Neural progenitor cell (in vitro differentiated cells): ENCODE results near the gene ABCC8.

ENCODE experiments used
- EZH2 ChIP-seq: fragments of 200-600 bp; sonication (generic); IDR thresholded peaks from 2 replicates; pipeline ENCODE4 v1.6.1; 2017; ENCODE audit warnings: antibody characterized with exemption, mild to moderate bottlenecking, moderate library complexity
- EZH2phosphoT487 ChIP-seq: fragments of 200-600 bp; sonication (generic); IDR thresholded peaks from 2 replicates; pipeline ENCODE4 v1.6.1; 2017; ENCODE audit warnings: antibody characterized with exemption
- TF ChIP-seq, protein P1 (sequence below): fragments of 200-600 bp; sonication (generic); IDR thresholded peaks from 2 replicates; pipeline ENCODE4 v1.5.1; 2017; ENCODE audit warnings: antibody characterized with exemption, mild to moderate bottlenecking

DNA sequence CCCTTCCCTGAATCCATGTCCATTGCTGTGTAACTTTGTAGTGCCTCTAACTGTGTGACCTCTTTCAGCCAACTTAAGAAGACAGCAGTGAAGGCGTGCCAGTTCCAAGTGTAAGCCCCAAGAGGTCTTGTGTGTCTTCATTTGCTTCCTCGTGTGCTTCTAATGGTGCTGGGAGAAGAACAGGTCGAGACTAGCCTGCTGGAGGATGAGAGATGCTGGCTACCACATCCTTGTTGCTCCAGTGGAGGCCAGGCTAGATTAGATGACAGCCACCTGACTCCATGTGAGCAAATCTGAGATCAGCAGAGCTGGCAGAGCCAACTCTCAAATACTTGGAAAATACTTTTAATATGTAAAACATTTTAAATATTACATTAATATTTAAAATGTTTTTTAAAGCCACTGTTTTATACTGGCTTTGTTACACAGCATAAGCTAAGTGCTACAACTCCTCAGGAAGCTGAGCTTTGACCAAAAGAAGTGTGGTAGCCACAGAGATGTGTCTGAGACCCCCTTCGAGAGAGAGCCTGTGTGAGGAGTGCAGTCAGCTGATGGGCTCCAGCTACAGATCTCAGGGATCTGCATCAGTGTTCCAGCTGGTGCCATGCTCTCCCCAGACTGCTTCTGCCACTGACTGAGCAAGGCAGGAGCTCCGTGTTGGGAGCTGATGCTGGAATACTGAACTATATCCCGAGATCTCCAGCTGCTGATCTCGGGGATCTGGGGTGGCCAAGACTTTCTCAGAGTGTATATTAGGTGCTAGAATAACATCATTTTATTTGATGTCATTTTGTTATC lies 97.1 kb downstream of the ABCC8 start:
- TF ChIP-seq, protein P1, sequence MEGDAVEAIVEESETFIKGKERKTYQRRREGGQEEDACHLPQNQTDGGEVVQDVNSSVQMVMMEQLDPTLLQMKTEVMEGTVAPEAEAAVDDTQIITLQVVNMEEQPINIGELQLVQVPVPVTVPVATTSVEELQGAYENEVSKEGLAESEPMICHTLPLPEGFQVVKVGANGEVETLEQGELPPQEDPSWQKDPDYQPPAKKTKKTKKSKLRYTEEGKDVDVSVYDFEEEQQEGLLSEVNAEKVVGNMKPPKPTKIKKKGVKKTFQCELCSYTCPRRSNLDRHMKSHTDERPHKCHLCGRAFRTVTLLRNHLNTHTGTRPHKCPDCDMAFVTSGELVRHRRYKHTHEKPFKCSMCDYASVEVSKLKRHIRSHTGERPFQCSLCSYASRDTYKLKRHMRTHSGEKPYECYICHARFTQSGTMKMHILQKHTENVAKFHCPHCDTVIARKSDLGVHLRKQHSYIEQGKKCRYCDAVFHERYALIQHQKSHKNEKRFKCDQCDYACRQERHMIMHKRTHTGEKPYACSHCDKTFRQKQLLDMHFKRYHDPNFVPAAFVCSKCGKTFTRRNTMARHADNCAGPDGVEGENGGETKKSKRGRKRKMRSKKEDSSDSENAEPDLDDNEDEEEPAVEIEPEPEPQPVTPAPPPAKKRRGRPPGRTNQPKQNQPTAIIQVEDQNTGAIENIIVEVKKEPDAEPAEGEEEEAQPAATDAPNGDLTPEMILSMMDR: no peak
- TF ChIP-seq EZH2: no peak
- no peak for TF ChIP-seq EZH2phosphoT487
